GM18873 (cell line): ENCODE data around the gene MAP1LC3A.
"Not testable (repeated sequence)": the region's sequence is repeated elsewhere in the genome, so short reads cannot be mapped to it uniquely, and the experiment has no call there.

Source experiments
- ATAC-seq: cut with Tn5 transposase; IDR thresholded peaks from one replicate; pipeline ENCODE4 v1.9.1; 2021; ENCODE audit warnings: mild to moderate bottlenecking, moderate library complexity, moderate number of reproducible peaks; ENCODE audit not compliant: unreplicated experiment, low FRiP score

MAP1LC3A gene

GRCh38 chr20:34558320-34559218 is at the start of gene MAP1LC3A:
MAP1LC3A (plus strand) TSS chr20:34558718; CDS start chr20:34558869, 151 bp downstream.
- no peak for ATAC-seq

GRCh38 chr20:34510575-34510974 is 47.9 kb upstream of the MAP1LC3A start:
- no peak for ATAC-seq

- no peak for ATAC-seq
These were observed 46.6 kb upstream of the MAP1LC3A start for GRCh38 chr20:34511891-34512265.

- ATAC-seq = no peak
These were observed 46.1 kb upstream of the MAP1LC3A start for GRCh38 chr20:34512266-34512954.

- no peak for ATAC-seq
These were observed 45.5 kb upstream of the MAP1LC3A start for GRCh38 chr20:34512955-34513419.

GRCh38 chr20:34514034-34514433 is 44.5 kb upstream of the MAP1LC3A start:
- not testable (repeated sequence) for ATAC-seq

- no peak for ATAC-seq
These were observed 43.5 kb upstream of the MAP1LC3A start for GRCh38 chr20:34514897-34515483.

GRCh38 chr20:34515484-34516246 is 42.9 kb upstream of the MAP1LC3A start:
- peak; percentile 40 for ATAC-seq

GRCh38 chr20:34516247-34517113 is 42.0 kb upstream of the MAP1LC3A start, which contains the start of gene DYNLRB1:
DYNLRB1 (plus strand) TSS chr20:34516422; CDS start chr20:34516459, 37 bp downstream.
- peak; percentile 74 for ATAC-seq

- ATAC-seq = no peak
These were observed 41.4 kb upstream of the MAP1LC3A start for GRCh38 chr20:34517114-34517505.

- ATAC-seq = not testable (repeated sequence)
These were observed 39.7 kb upstream of the MAP1LC3A start for GRCh38 chr20:34518863-34519262.

GRCh38 chr20:34519841-34520240 is 38.7 kb upstream of the MAP1LC3A start:
- not testable (repeated sequence) for ATAC-seq

- no peak for ATAC-seq
These were observed 35.3 kb upstream of the MAP1LC3A start for GRCh38 chr20:34522969-34523871.

GRCh38 chr20:34524426-34524825 is 34.1 kb upstream of the MAP1LC3A start:
- no peak for ATAC-seq

- no peak for ATAC-seq
These were observed 33.2 kb upstream of the MAP1LC3A start for GRCh38 chr20:34525342-34525708.

GRCh38 chr20:34525709-34526416 is 32.7 kb upstream of the MAP1LC3A start:
- ATAC-seq = no peak

GRCh38 chr20:34526466-34526865 is 32.1 kb upstream of the MAP1LC3A start:
- no peak for ATAC-seq

- ATAC-seq = no peak
These were observed 31.5 kb upstream of the MAP1LC3A start for GRCh38 chr20:34527016-34527415.
